ENCODE results near the gene SLC5A6. TPM values are rescaled to one million over a fixed set of nuclear protein-coding genes. Genes with fewer than 3 reads are reported as not detected.
"Not testable (repeated sequence)": the region's sequence is repeated elsewhere in the genome, so short reads cannot be mapped to it uniquely, and the experiment has no call there.

SLC5A6 gene
- total RNA-seq, 2 donors from 2014 or later: 17.4 to 34.6 TPM

GRCh38 chr2:27199241-27199640 is 12.8 kb downstream of the SLC5A6 start:
- Histone ChIP-seq H3K36me3 (replicated peaks in 1 of 2; ENCODE audit: insufficient read depth in 1 of 2, low read depth in 2 of 2) (peaks cover 0 to 3% of the 10 kb centered on the region in 2 donors), H3K4me3 (no peak overlapping the region), H3K27ac (no peak overlapping the region), H3K27me3 (no peaks in the 10 kb centered on the region), H3K4me1 (peaks cover 9% of the 10 kb centered on the region), H3K9me3 (no peaks in the 10 kb centered on the region)
- DNase-seq: no peak
- TF ChIP-seq POLR2A (IDR thresholded peaks at IDR 0.05): no peak
- WGBS, 2 donors: 82 to 85% methylated on average over 2 of the region's 2 CpGs
- ATAC-seq: no peak
- intact Hi-C loops (cut with DNase I): no loop called here

GRCh38 chr2:27198627-27199026 is 13.4 kb downstream of the SLC5A6 start:
- Histone ChIP-seq H3K36me3 (replicated peaks in 1 of 2; ENCODE audit: insufficient read depth in 1 of 2, low read depth in 2 of 2) (peaks cover 0 to 1% of the 10 kb centered on the region in 2 donors), H3K27me3 (no peaks in the 10 kb centered on the region), H3K27ac (no peak overlapping the region), H3K9me3 (no peaks in the 10 kb centered on the region), H3K4me3 (no peak overlapping the region), H3K4me1 (peaks cover 9% of the 10 kb centered on the region)
- no peak for ATAC-seq
- intact Hi-C loops (cut with DNase I): no loop called here
- no peak for DNase-seq
- 64 to 81% methylated on average over 2 of the region's 2 CpGs for WGBS, 2 donors
- TF ChIP-seq POLR2A (IDR thresholded peaks at IDR 0.05): no peak
- TF ChIP-seq, protein P1, sequence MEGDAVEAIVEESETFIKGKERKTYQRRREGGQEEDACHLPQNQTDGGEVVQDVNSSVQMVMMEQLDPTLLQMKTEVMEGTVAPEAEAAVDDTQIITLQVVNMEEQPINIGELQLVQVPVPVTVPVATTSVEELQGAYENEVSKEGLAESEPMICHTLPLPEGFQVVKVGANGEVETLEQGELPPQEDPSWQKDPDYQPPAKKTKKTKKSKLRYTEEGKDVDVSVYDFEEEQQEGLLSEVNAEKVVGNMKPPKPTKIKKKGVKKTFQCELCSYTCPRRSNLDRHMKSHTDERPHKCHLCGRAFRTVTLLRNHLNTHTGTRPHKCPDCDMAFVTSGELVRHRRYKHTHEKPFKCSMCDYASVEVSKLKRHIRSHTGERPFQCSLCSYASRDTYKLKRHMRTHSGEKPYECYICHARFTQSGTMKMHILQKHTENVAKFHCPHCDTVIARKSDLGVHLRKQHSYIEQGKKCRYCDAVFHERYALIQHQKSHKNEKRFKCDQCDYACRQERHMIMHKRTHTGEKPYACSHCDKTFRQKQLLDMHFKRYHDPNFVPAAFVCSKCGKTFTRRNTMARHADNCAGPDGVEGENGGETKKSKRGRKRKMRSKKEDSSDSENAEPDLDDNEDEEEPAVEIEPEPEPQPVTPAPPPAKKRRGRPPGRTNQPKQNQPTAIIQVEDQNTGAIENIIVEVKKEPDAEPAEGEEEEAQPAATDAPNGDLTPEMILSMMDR (IDR thresholded peaks at IDR 0.05): no peak

DNA sequence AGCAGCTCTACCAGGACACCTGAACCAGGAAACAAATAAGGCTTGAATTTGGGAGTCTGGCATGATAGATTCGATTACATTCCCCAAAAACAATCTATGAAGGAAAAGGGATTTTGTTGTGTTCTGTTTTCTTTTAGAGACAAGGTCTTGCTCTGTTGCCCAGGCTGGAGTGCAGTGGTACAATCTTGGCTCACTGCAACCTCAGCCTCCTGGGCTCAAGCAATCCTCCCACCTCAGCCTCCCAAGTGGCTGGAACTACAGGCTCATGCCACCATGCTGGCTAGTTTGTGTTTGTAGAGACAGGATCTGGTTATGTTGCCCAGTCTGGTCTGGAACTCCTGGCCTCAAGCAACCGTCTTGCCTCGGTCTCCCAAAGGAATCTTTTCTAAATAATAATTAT is 14.0 kb downstream of the SLC5A6 start:
- ATAC-seq; H3K9me3 ChIP-seq; H3K4me1 ChIP-seq; H3K27ac ChIP-seq; intact Hi-C loops (cut with DNase I); DNase-seq; H3K27me3 ChIP-seq; H3K4me3 ChIP-seq; H3K36me3 ChIP-seq (replicated peaks in 1 of 2; ENCODE audit: insufficient read depth in 1 of 2, low read depth in 2 of 2): not testable (repeated sequence)
- 88 to 90% methylated on average over 3 of the region's 3 CpGs for WGBS, 2 donors

GRCh38 chr2:27195799-27196198 is 16.3 kb downstream of the SLC5A6 start:
- H3K9me3 ChIP-seq; H3K36me3 ChIP-seq (replicated peaks in 1 of 2; ENCODE audit: insufficient read depth in 1 of 2, low read depth in 2 of 2); H3K27ac ChIP-seq; H3K4me3 ChIP-seq; DNase-seq; intact Hi-C loops (cut with DNase I); H3K4me1 ChIP-seq; H3K27me3 ChIP-seq; ATAC-seq: not testable (repeated sequence)
- 82 to 87% methylated on average over 1 to 3 of the region's 3 CpGs for WGBS, 2 donors

DNA sequence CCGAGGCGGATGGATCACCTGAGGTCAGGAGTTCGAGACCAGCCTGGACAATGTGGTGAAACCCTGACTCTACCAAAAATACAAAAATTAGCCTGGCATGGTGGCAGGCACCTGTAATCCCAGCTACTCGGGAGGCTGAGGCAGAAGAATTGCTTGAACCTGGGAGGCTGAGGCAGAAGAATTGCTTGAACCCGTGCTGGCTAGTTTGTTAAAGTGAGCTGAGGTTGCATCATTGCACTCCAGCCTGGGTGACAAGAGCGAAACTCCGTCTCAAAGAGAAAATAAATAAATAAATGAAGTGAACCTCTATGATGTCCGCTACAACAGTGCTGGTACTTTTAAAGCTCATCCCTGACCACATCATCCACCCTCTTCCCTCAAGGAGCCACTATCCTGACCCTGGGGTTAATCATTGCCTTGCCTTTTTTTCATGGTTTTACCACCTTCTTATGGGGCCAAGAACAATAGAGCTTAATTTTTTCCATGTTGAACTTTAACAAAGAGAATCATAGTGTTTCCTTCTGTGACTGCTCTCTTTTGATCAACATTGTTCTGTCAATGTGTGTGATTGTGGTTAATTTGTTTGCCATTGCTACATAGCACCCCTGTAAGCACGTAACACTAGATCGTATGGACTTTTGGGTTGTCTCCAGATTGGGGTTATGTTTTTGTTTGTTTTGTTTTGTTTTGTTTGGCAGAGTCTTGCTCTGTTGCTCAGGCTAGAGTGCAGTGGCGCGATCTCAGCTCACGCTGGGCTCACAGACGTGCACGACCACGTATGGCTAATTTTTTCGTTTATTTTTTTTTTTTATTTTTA is 17.3 kb downstream of the SLC5A6 start:
- DNase-seq: peak in 1 of 4 donors; percentile 26

GRCh38 chr2:27191070-27191829 is 20.8 kb downstream of the SLC5A6 start:
- 30% methylated on average over 8 of the region's 8 CpGs for WGBS, 2 donors
- H3K27ac ChIP-seq: no peak overlapping the region
- intact Hi-C loops (cut with DNase I): no loop called here
- no peaks in the 10 kb centered on the region for H3K36me3 ChIP-seq (replicated peaks in 1 of 2; ENCODE audit: insufficient read depth in 1 of 2, low read depth in 2 of 2)
- H3K4me1 ChIP-seq: peaks cover 9% of the 10 kb centered on the region
- peak; percentile 40 for ATAC-seq
- H3K9me3 ChIP-seq: no peaks in the 10 kb centered on the region
- H3K27me3 ChIP-seq: no peaks in the 10 kb centered on the region
- TF ChIP-seq, protein P1 (IDR thresholded peaks at IDR 0.05): peak in 5 of 7 experiments; percentile 22 to 52 (median 37)
- no peak for TF ChIP-seq POLR2A (IDR thresholded peaks at IDR 0.05)
- DNase-seq: peak in 2 of 4 donors; percentile 56 to 58
- H3K4me3 ChIP-seq: no peak overlapping the region

More for the DNA sequence above, 17.3 kb downstream of the SLC5A6 start:
- TF ChIP-seq POLR2A (IDR thresholded peaks at IDR 0.05): no peak
- TF ChIP-seq, protein P1 (IDR thresholded peaks at IDR 0.05): no peak
- intact Hi-C loops (cut with DNase I): no loop called here
- ATAC-seq: peak; percentile 38
- H3K9me3 ChIP-seq: no peaks in the 10 kb centered on the region
- peaks cover 9% of the 10 kb centered on the region for H3K4me1 ChIP-seq
- no peaks in the 10 kb centered on the region for H3K27me3 ChIP-seq
- H3K36me3 ChIP-seq (replicated peaks in 1 of 2; ENCODE audit: insufficient read depth in 1 of 2, low read depth in 2 of 2): no peaks in the 10 kb centered on the region
- WGBS, 2 donors: 43 to 58% methylated on average over 17 of the region's 17 CpGs
- H3K27ac ChIP-seq: no peak overlapping the region
- H3K4me3 ChIP-seq: no peak overlapping the region

Measured in body of pancreas (tissue), 4 donors.